Esophagus muscularis mucosa (tissue), 3 donors: Measurements from ENCODE around the gene DNMT3B.

Experiments used
- EP300 ChIP-seq: sonication (generic); formaldehyde crosslinking; IDR thresholded peaks from one replicate; pipeline ENCODE4 v1.6.1; 2017; ENCODE audit warnings: antibody characterized with exemption
- TF ChIP-seq, protein P1 (sequence below), 3 experiments: fragments of 200-600 bp in 2 of 3; fragments of 450-650 bp in 1 of 3; sonication (generic) in 2 of 3; IDR thresholded peaks; one replicate each; pipeline ENCODE4 v1.5.1; 2017 to 2019; ENCODE audit warnings: antibody characterized with exemption in 3 of 3, mild to moderate bottlenecking in 2 of 3, moderate library complexity in 1 of 3

DNA sequence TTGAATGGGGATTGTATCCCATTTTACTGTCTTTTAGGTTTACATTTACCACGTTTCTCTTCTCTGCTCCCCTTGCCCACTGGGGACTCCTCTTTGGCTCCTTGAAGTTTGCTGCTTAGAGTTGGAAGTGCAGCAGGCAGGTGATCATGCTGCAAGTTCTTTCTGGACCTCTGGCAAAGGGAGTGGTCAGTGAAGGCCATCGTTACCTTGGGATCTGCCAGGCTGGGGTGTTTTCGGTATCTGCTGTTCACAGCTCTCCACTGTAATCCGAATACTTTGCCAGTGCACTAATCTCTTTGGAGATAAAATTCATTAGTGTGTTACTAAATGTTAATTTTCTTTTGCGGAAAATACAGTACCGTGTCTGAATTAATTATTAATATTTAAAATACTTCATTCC, 87.4 kb downstream of the DNMT3B start:
- TF ChIP-seq, protein P1, sequence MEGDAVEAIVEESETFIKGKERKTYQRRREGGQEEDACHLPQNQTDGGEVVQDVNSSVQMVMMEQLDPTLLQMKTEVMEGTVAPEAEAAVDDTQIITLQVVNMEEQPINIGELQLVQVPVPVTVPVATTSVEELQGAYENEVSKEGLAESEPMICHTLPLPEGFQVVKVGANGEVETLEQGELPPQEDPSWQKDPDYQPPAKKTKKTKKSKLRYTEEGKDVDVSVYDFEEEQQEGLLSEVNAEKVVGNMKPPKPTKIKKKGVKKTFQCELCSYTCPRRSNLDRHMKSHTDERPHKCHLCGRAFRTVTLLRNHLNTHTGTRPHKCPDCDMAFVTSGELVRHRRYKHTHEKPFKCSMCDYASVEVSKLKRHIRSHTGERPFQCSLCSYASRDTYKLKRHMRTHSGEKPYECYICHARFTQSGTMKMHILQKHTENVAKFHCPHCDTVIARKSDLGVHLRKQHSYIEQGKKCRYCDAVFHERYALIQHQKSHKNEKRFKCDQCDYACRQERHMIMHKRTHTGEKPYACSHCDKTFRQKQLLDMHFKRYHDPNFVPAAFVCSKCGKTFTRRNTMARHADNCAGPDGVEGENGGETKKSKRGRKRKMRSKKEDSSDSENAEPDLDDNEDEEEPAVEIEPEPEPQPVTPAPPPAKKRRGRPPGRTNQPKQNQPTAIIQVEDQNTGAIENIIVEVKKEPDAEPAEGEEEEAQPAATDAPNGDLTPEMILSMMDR (IDR thresholded peaks at IDR 0.05): no peak
- no peak for TF ChIP-seq EP300
